A673 (cell line): ENCODE results near the gene CYTH1.

Source experiments
- EZH2 ChIP-seq: fragments of 200-600 bp; sonication (generic); IDR thresholded peaks from 2 replicates; pipeline ENCODE4 v1.6.1; 2017; ENCODE audit warnings: borderline replicate concordance, low read depth, mild to moderate bottlenecking, mixed read lengths, antibody characterized with exemption, low read length; ENCODE audit not compliant: poor library complexity, severe bottlenecking
- TF ChIP-seq, protein P1 (sequence below): fragments of 300-800, 200-600 bp; sonication (generic); conservative IDR thresholded peaks from 2 replicates; pipeline ENCODE4 v1.5.1; 2017; ENCODE audit warnings: low read depth, mild to moderate bottlenecking, antibody characterized with exemption, low read length, moderate library complexity, mixed read lengths

DNA sequence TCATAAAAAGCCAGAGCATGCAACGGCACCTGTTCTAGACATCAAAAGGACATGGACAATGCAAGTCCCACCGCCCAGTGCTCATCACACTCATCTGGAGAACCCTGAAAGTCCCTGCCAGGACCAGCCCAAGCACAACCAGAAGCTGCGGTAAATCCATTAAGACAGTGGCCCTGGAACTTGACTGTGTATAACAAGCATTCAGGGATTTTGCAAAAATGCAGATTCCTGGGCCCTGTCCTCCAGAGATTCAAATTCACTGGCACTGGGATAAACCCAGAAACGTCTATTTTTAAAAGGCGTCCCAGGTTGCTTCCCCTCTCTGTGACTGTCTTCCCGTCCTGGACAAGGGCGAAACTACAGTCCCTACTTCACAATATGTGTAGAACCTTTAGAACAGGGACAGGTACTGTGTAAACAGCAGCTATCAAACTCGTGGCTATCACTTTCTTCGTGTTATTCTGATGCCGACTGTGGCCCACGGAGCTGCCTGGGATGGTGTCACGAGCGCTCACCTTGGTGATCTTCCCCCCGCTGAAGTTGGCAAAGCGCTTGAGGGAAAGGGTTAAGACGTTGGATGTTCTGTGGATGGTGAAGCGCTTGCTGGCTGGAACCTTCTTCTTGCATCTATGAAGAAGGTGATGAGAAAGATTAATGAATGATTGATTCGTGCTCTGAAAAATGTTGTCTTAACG is 36.2 kb upstream of the CYTH1 start:
- TF ChIP-seq, protein P1, sequence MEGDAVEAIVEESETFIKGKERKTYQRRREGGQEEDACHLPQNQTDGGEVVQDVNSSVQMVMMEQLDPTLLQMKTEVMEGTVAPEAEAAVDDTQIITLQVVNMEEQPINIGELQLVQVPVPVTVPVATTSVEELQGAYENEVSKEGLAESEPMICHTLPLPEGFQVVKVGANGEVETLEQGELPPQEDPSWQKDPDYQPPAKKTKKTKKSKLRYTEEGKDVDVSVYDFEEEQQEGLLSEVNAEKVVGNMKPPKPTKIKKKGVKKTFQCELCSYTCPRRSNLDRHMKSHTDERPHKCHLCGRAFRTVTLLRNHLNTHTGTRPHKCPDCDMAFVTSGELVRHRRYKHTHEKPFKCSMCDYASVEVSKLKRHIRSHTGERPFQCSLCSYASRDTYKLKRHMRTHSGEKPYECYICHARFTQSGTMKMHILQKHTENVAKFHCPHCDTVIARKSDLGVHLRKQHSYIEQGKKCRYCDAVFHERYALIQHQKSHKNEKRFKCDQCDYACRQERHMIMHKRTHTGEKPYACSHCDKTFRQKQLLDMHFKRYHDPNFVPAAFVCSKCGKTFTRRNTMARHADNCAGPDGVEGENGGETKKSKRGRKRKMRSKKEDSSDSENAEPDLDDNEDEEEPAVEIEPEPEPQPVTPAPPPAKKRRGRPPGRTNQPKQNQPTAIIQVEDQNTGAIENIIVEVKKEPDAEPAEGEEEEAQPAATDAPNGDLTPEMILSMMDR: no peak
- no peak for TF ChIP-seq EZH2
